Neuron (in vitro differentiated cells): ENCODE results near the gene AGXT2.
"Not testable (repeated sequence)": the region's sequence is repeated elsewhere in the genome, so short reads cannot be mapped to it uniquely, and the experiment has no call there.

Experiments
- H2AFZ ChIP-seq: one replicate; pipeline ENCODE4 v1.6.1; 2013; ENCODE audit warnings: low read depth, mild to moderate bottlenecking, inconsistent platforms, low read length, moderate library complexity
- H3K27me3 ChIP-seq: one replicate; pipeline ENCODE4 v1.6.1; 2013; ENCODE audit warnings: low read length; ENCODE audit not compliant: insufficient read depth
- H3K36me3 ChIP-seq: one replicate; pipeline ENCODE4 v1.6.1; 2013; ENCODE audit warnings: low read length; ENCODE audit not compliant: insufficient read depth
- H3K4me1 ChIP-seq: one replicate; pipeline ENCODE4 v1.6.1; 2013; ENCODE audit warnings: low read length; ENCODE audit not compliant: insufficient read depth
- H3K4me3 ChIP-seq: 2 replicates; pipeline ENCODE4 v1.5.1; 2013; ENCODE audit warnings: mild to moderate bottlenecking, low read length, moderate library complexity
- H3K9me3 ChIP-seq: one replicate; pipeline ENCODE4 v1.6.1; 2013; ENCODE audit warnings: low read length

The AGXT2 gene

DNA sequence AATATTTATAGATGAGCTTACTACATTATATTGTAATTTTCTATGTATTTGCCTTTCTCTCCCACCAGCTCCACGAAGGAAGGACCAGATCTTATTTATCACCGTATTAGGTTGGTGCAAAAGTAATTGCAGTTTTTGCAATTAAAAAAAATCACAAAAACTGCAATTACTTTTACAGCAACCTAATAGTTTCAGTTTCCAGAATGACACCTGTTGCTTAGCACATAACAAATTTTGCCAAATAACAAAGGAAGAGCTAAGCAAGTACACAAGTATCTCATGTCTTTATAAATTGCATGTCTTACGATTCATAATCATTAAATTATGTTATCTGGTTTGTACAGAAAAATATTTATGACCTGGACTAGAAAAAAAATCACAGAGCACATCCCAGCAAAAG is 45.9 kb downstream of the AGXT2 start:
- Histone ChIP-seq H3K36me3 (no peaks in the 10 kb centered on the region), H3K9me3 (no peaks in the 10 kb centered on the region), H3K4me3 (no peak overlapping the region), H3K27me3 (peaks cover 4% of the 10 kb centered on the region), H2AFZ (no peak overlapping the region), H3K4me1 (no peaks in the 10 kb centered on the region)

DNA sequence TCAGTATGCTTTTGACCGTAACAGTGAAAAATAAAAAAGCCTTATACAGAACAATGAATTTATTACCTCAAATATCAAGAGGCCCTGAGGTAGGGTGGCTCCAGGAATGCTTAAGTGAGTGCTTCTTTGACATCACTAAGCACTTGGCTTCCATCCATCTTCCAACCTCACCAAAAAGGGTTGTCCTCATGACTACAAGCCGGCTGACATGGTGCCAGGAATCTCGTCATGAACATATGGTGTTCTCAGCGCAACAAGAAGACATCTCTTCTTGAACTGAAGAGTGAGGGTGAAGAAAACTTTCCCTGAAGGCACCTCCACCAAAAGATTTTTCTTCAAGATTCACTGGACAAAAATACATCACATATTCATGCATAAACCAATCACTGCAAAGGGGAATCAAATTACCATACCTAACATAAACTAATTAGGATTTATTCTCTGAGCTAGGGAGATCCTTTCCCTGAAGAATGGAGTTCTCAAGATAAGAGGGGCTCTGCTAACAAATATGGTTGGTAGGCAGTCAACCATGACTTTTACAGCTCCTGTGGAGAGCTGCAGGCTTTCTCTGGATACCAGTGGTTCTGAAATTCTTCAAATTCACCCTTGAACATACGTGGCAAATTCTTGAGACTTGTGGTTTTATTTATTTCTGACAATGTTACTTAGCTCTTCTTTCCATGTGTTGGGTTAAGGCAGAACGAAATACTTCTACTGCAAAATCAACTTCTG is 49.5 kb downstream of the AGXT2 start:
- no peaks in the 10 kb centered on the region for H3K4me1 ChIP-seq
- no peaks in the 10 kb centered on the region for H3K9me3 ChIP-seq
- no peak overlapping the region for H3K4me3 ChIP-seq
- no peak overlapping the region for H2AFZ ChIP-seq
- H3K27me3 ChIP-seq = no peaks in the 10 kb centered on the region
- H3K36me3 ChIP-seq = no peaks in the 10 kb centered on the region

DNA sequence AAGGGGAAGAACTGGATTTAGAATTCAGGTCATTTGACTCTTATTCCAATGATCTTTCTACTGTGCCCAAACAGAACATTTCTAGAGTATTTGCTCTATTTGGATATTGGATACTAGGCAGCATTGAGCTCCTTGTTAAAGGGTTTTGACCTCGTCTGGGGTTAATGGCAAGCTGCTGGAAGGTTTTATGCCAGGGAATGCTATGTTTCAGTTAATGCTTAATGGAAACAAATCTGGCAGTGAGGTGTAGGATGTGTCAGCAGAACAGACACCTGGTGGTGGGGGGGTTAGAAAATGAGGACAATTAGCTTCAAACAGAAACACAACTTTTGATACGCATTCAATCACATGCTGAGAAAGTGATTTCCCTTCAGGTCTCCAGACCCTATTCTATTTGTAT is 51.5 kb downstream of the AGXT2 start:
- H3K36me3 ChIP-seq = no peaks in the 10 kb centered on the region
- H2AFZ ChIP-seq = no peak overlapping the region
- H3K4me3 ChIP-seq = no peak overlapping the region
- no peaks in the 10 kb centered on the region for H3K4me1 ChIP-seq
- H3K27me3 ChIP-seq = no peaks in the 10 kb centered on the region
- H3K9me3 ChIP-seq = no peaks in the 10 kb centered on the region

DNA sequence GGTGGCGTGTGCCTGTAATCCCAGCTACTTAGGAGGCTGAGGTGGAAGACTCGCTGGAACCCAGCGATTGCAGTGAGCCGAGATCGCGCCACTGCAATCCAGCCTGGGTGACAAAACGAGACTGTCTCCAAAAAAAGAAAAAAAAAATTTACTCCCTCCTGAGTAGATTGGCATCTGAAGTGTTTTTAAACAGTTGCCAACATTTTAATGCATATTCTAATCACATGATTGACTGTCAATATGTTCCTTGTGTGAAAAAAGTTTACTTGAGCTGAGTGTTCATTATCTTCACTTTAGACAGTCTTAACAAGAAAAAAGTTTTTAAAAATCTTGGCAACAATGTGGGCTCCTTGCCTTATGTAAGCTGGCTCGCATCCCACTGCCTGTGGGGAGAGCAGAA is 53.8 kb downstream of the AGXT2 start:
- no peak overlapping the region for H2AFZ ChIP-seq
- no peaks in the 10 kb centered on the region for H3K4me1 ChIP-seq
- no peaks in the 10 kb centered on the region for H3K36me3 ChIP-seq
- H3K27me3 ChIP-seq = no peaks in the 10 kb centered on the region
- no peak overlapping the region for H3K4me3 ChIP-seq
- H3K9me3 ChIP-seq = no peaks in the 10 kb centered on the region

DNA sequence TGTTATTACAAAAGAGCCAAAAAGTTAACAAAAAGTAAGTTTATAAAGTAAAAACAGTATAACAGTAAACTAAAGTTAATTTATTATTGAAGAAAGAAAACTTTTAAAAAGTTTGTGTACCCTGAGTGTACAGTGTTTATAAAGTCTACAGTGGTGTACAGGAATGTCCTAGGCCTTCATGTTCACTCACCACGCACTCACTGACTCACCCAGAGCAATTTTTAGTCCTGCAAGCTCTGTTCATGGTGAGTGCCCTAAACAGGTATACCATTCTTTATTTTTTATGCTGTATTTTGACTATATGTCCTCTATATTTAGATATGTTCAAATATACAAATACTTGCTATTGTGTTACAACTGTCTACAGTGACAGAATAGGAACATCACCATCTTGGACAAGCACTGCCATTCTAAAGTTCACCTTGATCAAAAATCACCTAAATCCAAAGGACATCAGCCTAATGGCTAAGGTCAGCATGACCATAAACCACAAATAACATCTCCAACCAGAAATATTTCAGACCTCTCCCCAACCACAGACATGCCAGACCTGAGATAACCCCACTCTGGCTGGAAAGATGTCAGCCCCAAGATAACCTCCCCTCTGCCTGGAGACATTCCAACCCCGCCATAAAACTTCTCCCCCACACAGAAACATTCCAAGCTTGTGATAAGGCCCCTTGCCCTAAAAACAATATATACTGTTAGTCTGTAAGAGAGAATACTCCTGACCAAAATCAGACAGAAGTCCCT is 56.1 kb downstream of the AGXT2 start:
- Histone ChIP-seq H3K4me3 (no peak overlapping the region), H3K36me3 (no peaks in the 10 kb centered on the region), H3K9me3 (peaks cover 2% of the 10 kb centered on the region), H3K27me3 (no peaks in the 10 kb centered on the region), H2AFZ (no peak overlapping the region), H3K4me1 (no peaks in the 10 kb centered on the region)

DNA sequence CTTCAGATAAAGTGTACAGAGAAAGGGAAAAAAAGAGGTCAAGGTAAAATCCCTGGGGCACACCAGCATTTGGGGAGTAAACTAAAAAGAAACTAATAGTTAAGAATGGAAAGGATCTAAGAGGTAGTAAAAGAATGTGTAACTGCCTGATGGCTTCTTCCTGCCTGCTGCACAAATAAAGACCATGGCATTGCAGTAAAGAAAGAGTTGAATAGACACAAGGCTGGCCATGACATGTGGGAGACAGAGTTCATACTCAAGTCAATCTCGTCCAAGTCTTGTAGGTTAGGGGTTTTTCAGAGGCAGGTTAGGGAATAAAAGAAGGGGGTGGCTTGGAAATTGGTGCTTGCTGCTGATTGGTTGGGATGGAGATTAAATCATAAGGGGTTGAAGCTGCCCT is 60.8 kb downstream of the AGXT2 start:
- Histone ChIP-seq H2AFZ (no peak overlapping the region), H3K36me3 (no peaks in the 10 kb centered on the region), H3K4me3 (no peak overlapping the region), H3K9me3 (peaks cover 2% of the 10 kb centered on the region), H3K4me1 (no peaks in the 10 kb centered on the region), H3K27me3 (no peaks in the 10 kb centered on the region)

DNA sequence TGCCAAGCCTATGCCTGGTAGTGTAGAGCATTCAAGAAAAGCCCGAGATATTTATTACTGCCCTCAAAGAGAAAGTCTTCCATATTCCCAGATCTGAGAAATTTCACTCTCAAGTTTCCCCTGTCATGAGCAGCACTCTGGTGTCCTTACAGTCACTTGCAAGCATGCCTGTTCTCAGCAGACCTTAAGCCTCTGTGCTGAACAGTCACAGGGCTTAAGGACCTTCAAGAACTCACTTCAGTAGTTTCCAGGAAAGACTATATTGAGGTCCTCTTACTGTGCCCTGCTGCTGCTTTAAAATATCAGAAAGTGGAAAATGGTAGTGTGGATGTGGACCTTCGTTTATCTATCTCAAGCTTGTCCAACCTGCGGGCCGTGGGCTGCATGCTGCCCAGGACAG is 64.9 kb downstream of the AGXT2 start:
- H3K4me1 ChIP-seq = no peaks in the 10 kb centered on the region
- no peaks in the 10 kb centered on the region for H3K27me3 ChIP-seq
- H3K36me3 ChIP-seq = no peaks in the 10 kb centered on the region
- H2AFZ ChIP-seq = no peak overlapping the region
- peaks cover 2% of the 10 kb centered on the region for H3K9me3 ChIP-seq
- H3K4me3 ChIP-seq = no peak overlapping the region

DNA sequence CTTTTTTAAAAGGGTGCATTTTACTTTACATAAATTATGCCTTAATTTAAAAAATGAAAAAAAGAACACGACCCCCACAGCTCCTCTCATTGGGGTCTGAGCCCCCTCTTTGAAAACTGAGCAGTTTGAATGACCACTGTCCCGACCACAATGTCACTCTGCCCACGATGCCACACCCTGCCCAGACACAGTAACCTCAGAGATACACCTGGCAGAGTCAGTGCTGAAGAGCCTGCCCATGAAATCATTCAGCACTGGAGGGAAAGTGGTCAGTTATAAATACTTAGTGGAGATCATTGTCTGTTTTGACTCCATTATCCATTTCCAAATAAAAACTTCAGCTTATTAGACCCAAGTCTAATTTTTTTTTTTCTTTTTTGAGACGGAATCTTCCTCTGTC is 69.1 kb downstream of the AGXT2 start:
- Histone ChIP-seq H3K27me3 (no peaks in the 10 kb centered on the region), H3K4me1 (peaks cover 6% of the 10 kb centered on the region), H3K36me3 (no peaks in the 10 kb centered on the region), H2AFZ (no peak overlapping the region), H3K9me3 (no peaks in the 10 kb centered on the region), H3K4me3 (no peak overlapping the region)

DNA sequence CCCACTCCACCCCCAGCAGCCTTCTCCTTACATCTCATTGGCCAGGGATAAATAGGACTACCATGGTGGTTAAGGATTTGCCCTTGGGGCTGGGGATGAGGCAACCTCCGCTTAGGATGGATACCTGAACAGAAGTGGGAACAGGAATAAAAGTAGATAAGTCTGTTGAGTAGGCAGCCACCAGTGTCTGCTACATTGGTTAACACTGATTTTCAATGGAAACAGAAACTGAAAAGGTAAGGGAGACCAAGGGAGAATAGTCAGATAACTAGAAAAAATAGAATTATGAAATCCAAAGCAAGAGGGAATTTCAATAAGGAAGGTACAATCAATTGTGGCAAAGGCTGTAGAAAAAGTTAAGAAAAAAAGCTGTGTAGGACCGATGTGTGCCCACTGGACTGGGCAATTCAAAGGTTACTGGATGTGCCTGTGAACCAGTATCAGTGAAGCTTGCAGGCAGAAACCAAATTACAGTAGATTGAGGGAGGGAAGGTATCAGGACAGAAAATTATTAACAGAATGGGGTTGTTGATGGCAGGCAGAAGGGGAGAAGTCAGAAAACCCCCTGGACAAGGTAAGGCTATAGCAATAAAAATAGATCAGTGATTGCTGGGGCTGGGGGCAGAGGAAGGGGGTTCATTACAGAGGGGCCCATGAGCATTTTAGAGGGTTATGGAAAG is 69.7 kb downstream of the AGXT2 start:
- Histone ChIP-seq H2AFZ (no peak overlapping the region), H3K4me1 (peaks cover 6% of the 10 kb centered on the region), H3K27me3 (no peaks in the 10 kb centered on the region), H3K9me3 (no peaks in the 10 kb centered on the region), H3K4me3 (no peak overlapping the region), H3K36me3 (no peaks in the 10 kb centered on the region)

DNA sequence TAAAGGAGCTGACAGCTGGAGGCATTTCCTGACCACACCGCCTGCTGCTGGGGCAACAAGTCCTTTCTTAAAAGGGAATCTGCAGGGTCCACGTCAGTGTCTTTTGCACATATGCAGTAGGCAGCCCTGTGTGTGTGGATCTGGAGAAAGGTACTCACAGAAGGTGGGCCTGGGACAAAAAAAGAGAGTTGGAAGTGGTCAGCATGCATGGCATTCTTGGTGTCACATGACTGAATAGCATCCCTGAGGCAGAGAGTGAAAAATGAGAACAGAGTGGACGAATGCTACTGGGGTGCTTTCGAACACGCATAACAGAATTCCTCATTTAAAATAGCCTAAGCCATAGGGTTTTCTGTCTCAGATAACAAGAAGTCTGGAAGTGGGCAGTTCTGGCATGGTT is 71.4 kb downstream of the AGXT2 start:
- Histone ChIP-seq H3K4me1 (peaks cover 6% of the 10 kb centered on the region), H2AFZ (no peak overlapping the region), H3K9me3 (no peaks in the 10 kb centered on the region)

DNA sequence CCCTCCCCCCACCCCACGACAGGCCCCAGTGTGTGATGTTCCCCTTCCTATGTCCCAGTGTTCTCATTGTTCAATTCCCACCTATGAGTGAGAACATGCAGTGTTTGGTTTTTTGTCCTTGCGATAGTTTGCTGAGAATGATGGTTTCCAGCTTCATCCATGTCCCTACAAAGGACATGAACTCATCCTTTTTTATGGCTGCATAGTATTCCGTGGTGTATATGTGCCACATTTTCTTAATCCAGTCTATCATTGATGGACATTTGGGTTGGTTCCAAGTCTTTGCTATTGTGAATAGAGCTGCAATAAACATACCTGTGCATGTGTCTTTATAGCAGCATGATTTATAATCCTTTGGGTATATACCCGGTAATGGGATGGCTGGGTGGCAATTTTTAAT is 76.1 kb downstream of the AGXT2 start:
- H3K27me3 ChIP-seq, H3K9me3 ChIP-seq, H2AFZ ChIP-seq, H3K36me3 ChIP-seq, H3K4me1 ChIP-seq, H3K4me3 ChIP-seq: not testable (repeated sequence)

More for the DNA sequence above, 71.4 kb downstream of the AGXT2 start:
- H3K4me3 ChIP-seq = no peak overlapping the region
- no peaks in the 10 kb centered on the region for H3K27me3 ChIP-seq
- H3K36me3 ChIP-seq = no peaks in the 10 kb centered on the region

DNA sequence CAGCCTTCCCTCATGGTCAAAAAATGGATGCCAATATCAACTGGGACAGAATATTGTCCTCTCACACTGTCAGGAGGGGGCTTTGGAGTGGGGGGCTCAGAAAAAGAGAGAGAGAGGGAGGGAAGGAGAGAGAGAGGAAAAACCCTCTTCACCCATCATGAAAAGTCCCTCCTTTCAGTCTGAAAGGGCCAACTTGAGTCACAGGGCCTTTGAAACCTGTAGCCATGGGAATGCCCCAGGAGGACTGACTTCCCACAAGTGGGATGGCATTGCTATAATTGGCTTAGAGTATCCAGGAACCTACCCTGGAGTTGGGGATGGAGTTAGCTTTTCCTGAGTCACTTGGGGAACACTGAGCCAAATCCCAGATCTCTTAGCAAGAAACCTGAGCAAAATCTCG is 77.2 kb downstream of the AGXT2 start:
- Histone ChIP-seq H3K27me3 (no peaks in the 10 kb centered on the region), H3K9me3 (no peaks in the 10 kb centered on the region), H2AFZ (no peak overlapping the region), H3K4me3 (no peak overlapping the region), H3K4me1 (no peaks in the 10 kb centered on the region), H3K36me3 (no peaks in the 10 kb centered on the region)

DNA sequence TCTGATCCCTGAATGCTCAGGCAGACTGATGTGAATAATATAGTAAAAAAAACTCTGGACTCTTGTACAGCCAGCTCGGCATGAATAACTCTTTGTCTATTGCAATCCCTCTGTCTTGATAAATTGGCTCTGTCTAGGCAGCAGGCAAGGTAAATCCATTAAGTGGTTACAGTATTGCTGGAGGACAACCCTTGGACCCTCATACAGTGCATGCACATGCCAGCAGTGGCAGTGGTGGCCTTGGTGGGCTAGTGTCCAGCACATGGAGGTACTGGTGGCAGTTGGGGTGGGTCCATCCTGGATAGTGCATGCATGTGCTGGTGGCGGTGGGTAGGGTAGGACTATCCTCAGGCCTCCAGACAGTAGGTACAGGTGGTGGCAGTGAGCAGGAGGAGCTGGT is 79.5 kb downstream of the AGXT2 start:
- H3K4me3 ChIP-seq = no peak overlapping the region
- no peak overlapping the region for H2AFZ ChIP-seq
- H3K4me1 ChIP-seq = no peaks in the 10 kb centered on the region
- no peaks in the 10 kb centered on the region for H3K27me3 ChIP-seq
- H3K36me3 ChIP-seq = no peaks in the 10 kb centered on the region
- H3K9me3 ChIP-seq = peaks cover 3% of the 10 kb centered on the region
